Gastrocnemius medialis (tissue), 4 donors: ENCODE measurements around the gene YAF2.

Experiments
- POLR2A ChIP-seq, 2 donors: fragments of 450-650 bp; IDR thresholded peaks; one replicate each; pipeline ENCODE4 v1.6.1; 2017; ENCODE audit warnings: antibody characterized with exemption in 2 of 2, mild to moderate bottlenecking in 2 of 2, moderate library complexity in 2 of 2
- TF ChIP-seq, protein P1 (sequence below), 5 experiments: fragments of 450-650 bp in 3 of 5; fragments of 200-600 bp in 2 of 5; sonication (generic) in 2 of 5; IDR thresholded peaks in 4 of 5; conservative IDR thresholded peaks in 1 of 5; 1 replicate in 4 of 5; 2 replicates in 1 of 5; pipeline ENCODE4 v1.5.1; 2016 to 2019; ENCODE audit warnings: antibody characterized with exemption in 5 of 5, mild to moderate bottlenecking in 3 of 5, moderate library complexity in 3 of 5

DNA sequence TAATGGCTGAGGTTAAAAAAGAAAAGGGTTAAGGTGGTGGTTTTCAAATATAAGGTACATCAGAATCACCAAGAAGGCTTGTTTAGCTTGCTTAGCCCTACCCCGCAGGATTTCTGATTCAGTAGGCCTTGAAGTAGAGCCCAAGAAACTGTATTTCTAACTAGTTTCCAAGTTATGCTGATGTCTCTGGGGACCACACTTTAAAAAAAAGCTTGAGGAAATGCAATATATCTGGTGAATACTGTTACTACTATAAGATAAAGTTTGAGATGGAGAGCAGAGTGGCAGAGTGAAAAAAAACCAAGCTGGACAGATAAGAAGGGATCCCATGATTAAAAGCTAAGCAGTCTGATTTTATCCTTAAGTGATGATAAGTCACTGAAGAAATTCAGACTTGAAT, 75.1 kb downstream of the YAF2 start:
- TF ChIP-seq, protein P1, sequence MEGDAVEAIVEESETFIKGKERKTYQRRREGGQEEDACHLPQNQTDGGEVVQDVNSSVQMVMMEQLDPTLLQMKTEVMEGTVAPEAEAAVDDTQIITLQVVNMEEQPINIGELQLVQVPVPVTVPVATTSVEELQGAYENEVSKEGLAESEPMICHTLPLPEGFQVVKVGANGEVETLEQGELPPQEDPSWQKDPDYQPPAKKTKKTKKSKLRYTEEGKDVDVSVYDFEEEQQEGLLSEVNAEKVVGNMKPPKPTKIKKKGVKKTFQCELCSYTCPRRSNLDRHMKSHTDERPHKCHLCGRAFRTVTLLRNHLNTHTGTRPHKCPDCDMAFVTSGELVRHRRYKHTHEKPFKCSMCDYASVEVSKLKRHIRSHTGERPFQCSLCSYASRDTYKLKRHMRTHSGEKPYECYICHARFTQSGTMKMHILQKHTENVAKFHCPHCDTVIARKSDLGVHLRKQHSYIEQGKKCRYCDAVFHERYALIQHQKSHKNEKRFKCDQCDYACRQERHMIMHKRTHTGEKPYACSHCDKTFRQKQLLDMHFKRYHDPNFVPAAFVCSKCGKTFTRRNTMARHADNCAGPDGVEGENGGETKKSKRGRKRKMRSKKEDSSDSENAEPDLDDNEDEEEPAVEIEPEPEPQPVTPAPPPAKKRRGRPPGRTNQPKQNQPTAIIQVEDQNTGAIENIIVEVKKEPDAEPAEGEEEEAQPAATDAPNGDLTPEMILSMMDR (IDR thresholded peaks at IDR 0.05 in 4 of 5, conservative IDR thresholded peaks at IDR 0.05 in 1 of 5) = no peak
- no peak for TF ChIP-seq POLR2A (IDR thresholded peaks at IDR 0.05)
